Measurements from ENCODE around the gene TREX2.

DNA sequence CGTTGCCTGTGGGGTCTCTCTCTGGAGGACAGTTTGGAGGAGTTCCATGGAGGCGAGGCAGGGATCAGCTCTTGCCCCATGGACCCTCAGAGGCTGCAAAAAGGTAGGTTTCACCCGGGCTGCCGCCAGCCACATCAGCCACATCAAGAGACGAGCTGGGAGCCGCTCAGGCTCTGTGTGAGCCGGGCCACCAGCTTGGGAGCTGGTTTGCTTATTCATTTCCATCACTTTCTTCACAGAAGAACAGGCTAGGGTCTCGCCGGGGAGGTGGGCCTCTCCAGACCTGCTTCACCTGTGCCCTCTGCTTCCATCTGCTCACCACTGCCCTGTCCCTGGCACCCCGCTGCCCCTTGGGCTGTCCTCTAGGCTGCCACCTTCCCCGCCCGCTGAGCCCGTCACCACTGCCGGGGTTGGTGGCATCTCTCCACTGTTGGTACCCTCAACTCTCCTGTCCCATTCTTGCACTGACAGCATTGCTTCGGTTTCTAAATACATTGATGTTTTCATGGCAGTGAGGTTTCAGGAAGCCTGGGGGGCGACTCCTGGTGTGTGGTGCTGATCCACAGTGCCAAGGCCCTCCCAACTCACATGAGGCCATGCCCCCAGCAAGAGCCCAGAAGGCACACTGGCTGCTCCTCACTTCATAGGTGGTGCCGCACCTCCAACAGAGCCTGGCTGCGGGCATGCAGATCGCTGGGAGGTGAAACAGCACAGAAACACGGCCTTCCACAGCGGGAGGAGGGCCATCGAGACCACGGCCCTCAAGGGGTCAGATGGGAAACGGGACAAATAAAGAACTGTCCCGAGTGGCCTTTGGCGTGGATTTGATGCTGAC, 4.5 kb upstream of the TREX2 start:
- TF ChIP-seq, protein P1, sequence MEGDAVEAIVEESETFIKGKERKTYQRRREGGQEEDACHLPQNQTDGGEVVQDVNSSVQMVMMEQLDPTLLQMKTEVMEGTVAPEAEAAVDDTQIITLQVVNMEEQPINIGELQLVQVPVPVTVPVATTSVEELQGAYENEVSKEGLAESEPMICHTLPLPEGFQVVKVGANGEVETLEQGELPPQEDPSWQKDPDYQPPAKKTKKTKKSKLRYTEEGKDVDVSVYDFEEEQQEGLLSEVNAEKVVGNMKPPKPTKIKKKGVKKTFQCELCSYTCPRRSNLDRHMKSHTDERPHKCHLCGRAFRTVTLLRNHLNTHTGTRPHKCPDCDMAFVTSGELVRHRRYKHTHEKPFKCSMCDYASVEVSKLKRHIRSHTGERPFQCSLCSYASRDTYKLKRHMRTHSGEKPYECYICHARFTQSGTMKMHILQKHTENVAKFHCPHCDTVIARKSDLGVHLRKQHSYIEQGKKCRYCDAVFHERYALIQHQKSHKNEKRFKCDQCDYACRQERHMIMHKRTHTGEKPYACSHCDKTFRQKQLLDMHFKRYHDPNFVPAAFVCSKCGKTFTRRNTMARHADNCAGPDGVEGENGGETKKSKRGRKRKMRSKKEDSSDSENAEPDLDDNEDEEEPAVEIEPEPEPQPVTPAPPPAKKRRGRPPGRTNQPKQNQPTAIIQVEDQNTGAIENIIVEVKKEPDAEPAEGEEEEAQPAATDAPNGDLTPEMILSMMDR (IDR thresholded peaks at IDR 0.05) = no peak
- no peak for TF ChIP-seq POLR2A (IDR thresholded peaks at IDR 0.05)

Measured in breast epithelium (tissue), 3 donors.